Measurements from ENCODE around the gene PIGO. TPM values are rescaled to one million over a fixed set of nuclear protein-coding genes. Genes with fewer than 3 reads are reported as not detected.

Gene PIGO
- total RNA-seq, 2 experiments from 2014 or later = 22.8 to 28.6 TPM

GRCh38 chr9:35075358-35075757 is 21.0 kb downstream of the PIGO start:
- peaks cover 65% of the 10 kb centered on the region for H3K4me1 Mint-ChIP-seq
- no peak overlapping the region for H3K4me3 Mint-ChIP-seq
- DNase-seq = no peak
- H3K36me3 Mint-ChIP-seq (ENCODE audit: low read depth) = peaks cover 62% of the 10 kb centered on the region
- POLR2A ChIA-PET = no interaction called here
- no peak overlapping the region for H3K27ac Mint-ChIP-seq
- CTCF ChIA-PET = interaction anchor here (0.6 kb wide), 1 partner anchor 1560 kb away, joined by 3 read pairs; no protein-coding TSS in a partner anchor
- no peaks in the 10 kb centered on the region for H3K27me3 Mint-ChIP-seq
- H3K9me3 Mint-ChIP-seq = no peaks in the 10 kb centered on the region

- ChIA-PET POLR2A (no interaction called here), CTCF (no interaction called here)
- Mint-ChIP-seq H3K9me3 (no peaks in the 10 kb centered on the region), H3K4me1 (peaks cover 66% of the 10 kb centered on the region), H3K27me3 (no peaks in the 10 kb centered on the region), H3K4me3 (no peak overlapping the region), H3K27ac (peak overlapping the region; percentile 16), H3K36me3 (ENCODE audit: low read depth) (peaks cover 68% of the 10 kb centered on the region)
- DNase-seq = no peak
Measured at GRCh38 chr9:35074791-35075190, 21.6 kb downstream of the PIGO start.

GRCh38 chr9:35074141-35074540 is 22.2 kb downstream of the PIGO start:
- CTCF ChIA-PET = no interaction called here
- H3K27me3 Mint-ChIP-seq = no peaks in the 10 kb centered on the region
- H3K27ac Mint-ChIP-seq = peak overlapping the region; percentile 95
- DNase-seq = no peak
- POLR2A ChIA-PET = interaction anchor here (0.9 kb wide), 1 partner anchor 19 kb away, joined by 4 read pairs; no protein-coding TSS in a partner anchor
- no peak overlapping the region for H3K4me3 Mint-ChIP-seq
- peaks cover 71% of the 10 kb centered on the region for H3K4me1 Mint-ChIP-seq
- peaks cover 69% of the 10 kb centered on the region for H3K36me3 Mint-ChIP-seq (ENCODE audit: low read depth)
- no peaks in the 10 kb centered on the region for H3K9me3 Mint-ChIP-seq

DNA sequence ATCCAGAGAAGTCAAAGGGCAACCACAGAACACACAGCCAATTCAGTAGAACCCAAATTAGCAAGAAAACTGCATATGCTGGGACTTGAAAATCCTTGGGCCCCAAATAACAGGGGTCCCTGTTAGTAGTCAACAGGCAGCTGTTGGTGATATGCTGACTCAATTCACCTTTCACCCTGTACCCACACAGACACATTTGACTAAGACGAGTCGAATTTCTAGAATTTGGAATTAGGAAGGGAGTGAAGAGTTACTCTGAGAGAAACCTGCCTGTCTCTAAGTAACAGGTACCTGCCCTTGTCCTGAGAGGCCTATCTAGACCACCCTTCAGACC is 23.1 kb downstream of the PIGO start:
- Mint-ChIP-seq H3K27ac (peak overlapping the region; percentile 95), H3K4me3 (peak overlapping the region; percentile 89), H3K9me3 (no peaks in the 10 kb centered on the region), H3K27me3 (no peaks in the 10 kb centered on the region), H3K4me1 (peaks cover 72% of the 10 kb centered on the region), H3K36me3 (ENCODE audit: low read depth) (peaks cover 72% of the 10 kb centered on the region)
- ChIA-PET POLR2A (interaction anchor here (0.9 to 2.5 kb wide), 2 partner anchors 20 to 41 kb away, joined by 4 to 28 read pairs; partner anchors contain the start of gene ATOSB), CTCF (interaction anchor here (0.9 to 1.0 kb wide), 2 partner anchors 30 to 186 kb away, joined by 3 to 4 read pairs; partner anchors contain the start of gene STOML2)
- no peak for DNase-seq

DNA sequence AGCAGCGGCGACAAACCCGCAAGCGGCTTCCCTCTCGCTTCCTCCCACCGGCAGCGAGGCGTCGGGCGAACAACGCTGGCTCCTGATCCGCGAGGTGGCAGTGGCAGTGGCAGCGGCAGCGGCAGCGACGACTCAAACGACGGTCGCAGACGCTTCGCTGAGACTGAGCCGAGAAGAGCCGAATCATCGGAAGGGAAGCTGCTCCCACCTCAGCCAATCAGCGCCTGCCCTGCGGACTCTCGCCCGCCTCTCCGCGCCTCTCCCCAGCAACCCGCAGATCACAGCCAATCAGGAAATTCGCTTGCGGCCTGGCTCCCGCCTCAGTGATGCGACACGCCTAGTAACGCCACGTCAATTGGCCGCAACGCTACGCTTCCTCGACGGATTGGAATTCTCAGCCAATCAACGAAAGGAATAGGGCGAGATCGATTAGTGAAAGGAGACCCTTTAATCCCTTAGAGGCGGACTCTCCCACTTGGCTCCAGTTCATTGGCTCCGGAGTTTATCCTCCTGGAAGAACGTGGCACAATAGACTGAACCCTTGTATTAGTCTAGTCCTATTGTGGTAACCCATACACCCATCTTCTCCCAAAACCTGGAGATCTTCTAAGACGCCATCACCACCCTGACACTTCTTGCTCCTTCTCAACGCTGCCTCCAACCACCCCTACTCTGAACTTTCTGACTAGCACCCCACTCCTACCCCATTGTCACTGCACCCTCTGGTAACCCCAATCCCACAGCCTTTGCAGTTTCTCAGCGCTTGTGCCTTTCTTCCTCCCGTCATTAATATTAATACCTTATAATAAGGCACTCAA is 23.7 kb downstream of the PIGO start, which contains the start of gene VCP:
Gene VCP (minus strand): TSS at position 165 of the 818 bp plus-strand sequence. CDS start 272 bp downstream, outside the sequence.
- ChIA-PET CTCF (interaction anchor here (0.6 to 5.2 kb wide), 15 partner anchors 7 to 187 kb away, joined by 3 to 28 read pairs (median 4); partner anchors contain the start of genes ATOSB, FANCG, PIGO and STOML2), POLR2A (interaction anchor here (0.6 to 9.3 kb wide), 15 partner anchors 8 to 672 kb away, joined by 3 to 136 read pairs (median 11); partner anchors contain the start of genes ATOSB, CCDC107, DNAJB5 and FANCG)
- Mint-ChIP-seq H3K4me1 (peaks cover 72% of the 10 kb centered on the region), H3K4me3 (peak within 1 kb of the TSS; percentile 89), H3K27ac (peak within 1 kb of the TSS; percentile 95), H3K36me3 (ENCODE audit: low read depth) (peaks cover 73% of the 10 kb centered on the region), H3K27me3 (no peaks in the 10 kb centered on the region), H3K9me3 (no peaks in the 10 kb centered on the region)
- peak; percentile 98 for DNase-seq

- Mint-ChIP-seq H3K36me3 (ENCODE audit: low read depth) (peaks cover 75% of the 10 kb centered on the region), H3K9me3 (no peaks in the 10 kb centered on the region), H3K4me1 (peaks cover 71% of the 10 kb centered on the region), H3K4me3 (peak overlapping the region; percentile 89), H3K27ac (peak overlapping the region; percentile 95), H3K27me3 (no peaks in the 10 kb centered on the region)
- peak; percentile 79 for DNase-seq
- CTCF ChIA-PET = interaction anchor here (0.6 to 5.2 kb wide), 16 partner anchors 8 to 660 kb away, joined by 3 to 28 read pairs (median 4); partner anchors contain the start of genes ATOSB, CREB3, FANCG and PIGO
- POLR2A ChIA-PET = interaction anchor here (0.6 to 9.3 kb wide), 20 partner anchors 9 to 1053 kb away, joined by 3 to 136 read pairs (median 8); partner anchors contain the start of genes ATOSB, CCDC107, DNAJB5 and FANCG
Measured at GRCh38 chr9:35071814-35072460, 24.5 kb downstream of the PIGO start.

- H3K4me1 Mint-ChIP-seq = peaks cover 69% of the 10 kb centered on the region
- peak overlapping the region; percentile 89 for H3K4me3 Mint-ChIP-seq
- POLR2A ChIA-PET = interaction anchor here (0.6 to 9.3 kb wide), 20 partner anchors 10 to 1054 kb away, joined by 3 to 136 read pairs (median 8); partner anchors contain the start of genes ATOSB, CCDC107, DNAJB5 and FANCG
- CTCF ChIA-PET = interaction anchor here (0.6 to 5.2 kb wide), 14 partner anchors 9 to 661 kb away, joined by 3 to 28 read pairs (median 4); partner anchors contain the start of genes ATOSB, CREB3 and FANCG
- no peak for DNase-seq
- H3K9me3 Mint-ChIP-seq = no peaks in the 10 kb centered on the region
- peaks cover 76% of the 10 kb centered on the region for H3K36me3 Mint-ChIP-seq (ENCODE audit: low read depth)
- no peaks in the 10 kb centered on the region for H3K27me3 Mint-ChIP-seq
- peak overlapping the region; percentile 95 for H3K27ac Mint-ChIP-seq
Measured at GRCh38 chr9:35070823-35071813, 25.3 kb downstream of the PIGO start.

- Mint-ChIP-seq H3K4me1 (peaks cover 58% of the 10 kb centered on the region), H3K27ac (no peak overlapping the region), H3K27me3 (no peaks in the 10 kb centered on the region), H3K9me3 (no peaks in the 10 kb centered on the region), H3K36me3 (ENCODE audit: low read depth) (peaks cover 73% of the 10 kb centered on the region), H3K4me3 (peak overlapping the region; percentile 23)
- DNase-seq = no peak
- CTCF ChIA-PET = interaction anchor here (0.6 to 5.2 kb wide), 4 partner anchors 11 to 170 kb away, joined by 3 to 28 read pairs (median 10); no protein-coding TSS in a partner anchor
- POLR2A ChIA-PET = interaction anchor here (1.4 to 9.3 kb wide), 3 partner anchors 12 to 45 kb away, joined by 3 to 136 read pairs (median 65); partner anchors contain the start of genes FANCG and PIGO
Measured at GRCh38 chr9:35069020-35069419, 27.4 kb downstream of the PIGO start.

GRCh38 chr9:35067056-35067455 is 29.3 kb downstream of the PIGO start:
- no peak for DNase-seq
- H3K27ac Mint-ChIP-seq = no peak overlapping the region
- ChIA-PET CTCF (interaction anchor here (1.3 to 1.6 kb wide), 2 partner anchors 15 to 29 kb away, joined by 6 to 10 read pairs; partner anchors contain the start of gene PIGO), POLR2A (interaction anchor here (0.7 to 9.3 kb wide), 3 partner anchors 14 to 31 kb away, joined by 3 to 136 read pairs (median 3); partner anchors contain the start of gene FANCG)
- H3K4me3 Mint-ChIP-seq = no peak overlapping the region
- peaks cover 44% of the 10 kb centered on the region for H3K4me1 Mint-ChIP-seq
- H3K27me3 Mint-ChIP-seq = no peaks in the 10 kb centered on the region
- H3K36me3 Mint-ChIP-seq (ENCODE audit: low read depth) = peaks cover 79% of the 10 kb centered on the region
- H3K9me3 Mint-ChIP-seq = no peaks in the 10 kb centered on the region

DNA sequence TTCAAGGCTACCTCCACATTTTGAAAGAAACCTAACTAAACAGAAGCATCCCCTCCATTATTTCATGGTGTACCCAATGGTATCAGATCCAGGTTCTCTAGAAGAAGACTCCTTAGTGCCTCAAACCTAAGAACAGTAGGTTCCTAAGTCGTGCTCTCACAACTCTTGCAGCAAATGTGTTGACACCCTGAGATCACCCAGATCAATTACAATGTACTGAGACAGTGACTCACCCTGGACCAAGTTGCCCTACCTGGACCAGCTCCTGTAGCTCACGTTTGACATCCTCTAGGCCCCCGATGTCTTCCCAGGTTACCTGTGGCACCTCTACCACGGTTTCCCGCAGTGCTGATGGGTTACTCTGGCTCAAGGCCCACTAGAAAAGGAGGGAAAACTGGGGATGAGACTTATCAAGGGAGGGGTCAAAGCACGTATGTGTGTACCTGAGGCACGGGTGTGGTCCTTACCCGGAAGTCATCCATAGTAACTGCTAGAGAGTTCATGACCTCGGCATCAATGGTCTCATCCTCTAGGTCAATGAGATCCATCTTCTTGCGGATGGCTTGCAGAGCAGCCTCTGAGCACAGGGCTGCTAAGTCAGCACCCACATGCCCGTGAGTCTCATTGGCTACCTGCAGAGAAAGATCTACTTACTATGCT is 35.7 kb downstream of the PIGO start:
- peaks cover 2% of the 10 kb centered on the region for H3K4me1 Mint-ChIP-seq
- no peaks in the 10 kb centered on the region for H3K9me3 Mint-ChIP-seq
- H3K27me3 Mint-ChIP-seq = no peaks in the 10 kb centered on the region
- no peak overlapping the region for H3K4me3 Mint-ChIP-seq
- CTCF ChIA-PET = interaction anchor here (1.5 kb wide), 1 partner anchor 10 kb away, joined by 3 read pairs; no protein-coding TSS in a partner anchor
- DNase-seq = no peak
- peaks cover 93% of the 10 kb centered on the region for H3K36me3 Mint-ChIP-seq (ENCODE audit: low read depth)
- no peak overlapping the region for H3K27ac Mint-ChIP-seq
- POLR2A ChIA-PET = interaction anchor here (4.3 kb wide), 1 partner anchor 11 kb away, joined by 23 read pairs; the partner anchor contains the start of gene VCP

DNA sequence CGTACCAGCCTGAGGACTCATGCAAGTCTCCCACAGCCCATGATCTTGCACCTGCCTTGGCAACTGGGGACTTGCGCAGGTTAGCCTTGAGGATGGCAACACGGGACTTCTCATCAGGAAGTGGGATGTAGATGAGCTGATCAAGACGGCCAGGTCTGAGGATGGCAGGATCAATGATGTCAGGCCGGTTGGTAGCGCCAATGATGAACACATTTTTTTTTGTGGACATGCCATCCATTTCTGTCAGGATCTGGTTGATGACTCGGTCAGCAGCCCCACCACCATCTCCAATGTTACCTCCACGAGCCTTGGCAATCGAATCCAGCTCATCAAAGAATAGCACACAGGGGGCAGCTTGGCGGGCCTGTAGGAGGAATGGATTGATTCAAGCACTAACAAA is 37.0 kb downstream of the PIGO start:
- DNase-seq = no peak
- Mint-ChIP-seq H3K27ac (no peak overlapping the region), H3K27me3 (no peaks in the 10 kb centered on the region), H3K9me3 (no peaks in the 10 kb centered on the region), H3K4me1 (no peaks in the 10 kb centered on the region), H3K36me3 (ENCODE audit: low read depth) (peaks cover 92% of the 10 kb centered on the region), H3K4me3 (no peak overlapping the region)
- POLR2A ChIA-PET = interaction anchor here (1.2 to 4.3 kb wide), 3 partner anchors 12 to 21 kb away, joined by 3 to 23 read pairs (median 5); partner anchors contain the start of genes FANCG and VCP
- CTCF ChIA-PET = interaction anchor here (1.5 kb wide), 1 partner anchor 8 kb away, joined by 3 read pairs; no protein-coding TSS in a partner anchor
